Adrenal gland (tissue), 5 donors: ENCODE measurements around the gene DUSP1.

Experiments used
- CTCF ChIP-seq, 6 experiments: fragments of 450-650 bp in 4 of 6; fragments of 200-600 bp in 2 of 6; sonication (generic) in 1 of 6; IDR thresholded peaks; 1 replicate in 5 of 6; 2 replicates in 1 of 6; pipeline versions ENCODE4 v1.5.1 to v1.8.0; 2016 to 2021; ENCODE audit warnings: antibody characterized with exemption in 6 of 6, mild to moderate bottlenecking in 2 of 6, moderate library complexity in 1 of 6
- POLR2A ChIP-seq, 2 donors: fragments of 450-650 bp; IDR thresholded peaks; one replicate each; pipeline ENCODE4 v1.6.1; 2017; ENCODE audit warnings: antibody characterized with exemption in 2 of 2, mild to moderate bottlenecking in 2 of 2, moderate library complexity in 1 of 2
- donor health status: DM: no; HTN: no; CAD: no.

- no peak for TF ChIP-seq CTCF (IDR thresholded peaks at IDR 0.05)
- TF ChIP-seq POLR2A (IDR thresholded peaks at IDR 0.05), result no peak
These were observed 42.3 kb downstream of the DUSP1 start for GRCh38 chr5:172728481-172729241.
